ENCODE results near the gene EID2. TPM values are rescaled to one million over a fixed set of nuclear protein-coding genes. Genes with fewer than 3 reads are reported as not detected.

The EID2 gene
- total and polyA plus RNA-seq, 4 donors: 1.5 to 8.5 (median 4.5) TPM

DNA sequence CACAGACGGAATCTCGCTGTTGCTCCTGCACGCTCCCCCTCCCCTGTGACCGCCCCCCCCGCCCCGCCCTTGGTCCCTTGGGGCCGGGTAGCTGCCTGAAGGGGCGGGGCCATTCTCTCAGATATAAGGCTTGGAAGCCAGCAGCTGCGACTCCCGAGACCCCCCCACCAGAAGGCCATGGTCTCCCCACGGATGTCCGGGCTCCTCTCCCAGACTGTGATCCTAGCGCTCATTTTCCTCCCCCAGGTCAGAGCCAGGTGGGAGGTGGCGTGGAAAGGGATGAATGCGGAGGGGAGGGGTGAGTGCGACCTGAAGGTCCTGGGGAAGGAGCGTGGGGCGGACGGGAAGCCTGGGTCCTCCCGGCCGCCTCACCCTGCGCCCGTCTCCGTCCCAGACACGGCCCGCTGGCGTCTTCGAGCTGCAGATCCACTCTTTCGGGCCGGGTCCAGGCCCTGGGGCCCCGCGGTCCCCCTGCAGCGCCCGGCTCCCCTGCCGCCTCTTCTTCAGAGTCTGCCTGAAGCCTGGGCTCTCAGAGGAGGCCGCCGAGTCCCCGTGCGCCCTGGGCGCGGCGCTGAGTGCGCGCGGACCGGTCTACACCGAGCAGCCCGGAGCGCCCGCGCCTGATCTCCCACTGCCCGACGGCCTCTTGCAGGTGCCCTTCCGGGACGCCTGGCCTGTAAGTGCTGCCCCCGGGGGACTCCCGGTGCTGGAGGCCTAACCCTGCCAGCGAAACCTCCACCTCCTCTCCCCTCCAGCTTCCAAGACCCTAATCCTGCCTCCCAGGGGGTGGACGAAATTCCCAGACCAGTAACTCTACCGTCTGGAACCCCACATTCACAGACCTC is 40.9 kb downstream of the EID2 start, which contains the start of gene DLL3:
DLL3 (plus strand) TSS at position 150 of the 845 bp plus-strand sequence; CDS start at position 178, 28 bp downstream.
- DNase-seq (ENCODE audit: low spot score): no peak
- 4% methylated on average over 60 of the region's 60 CpGs for WGBS
- no peak within 1 kb of the TSS for H3K9ac ChIP-seq (ENCODE audit: low read depth in 1 of 2, low read length in 2 of 2)

GRCh38 chr19:39497996-39498797 is 41.8 kb downstream of the EID2 start:
- H3K9ac ChIP-seq (ENCODE audit: low read depth in 1 of 2, low read length in 2 of 2): no peak overlapping the region
- H3K27ac ChIP-seq (ENCODE audit: low read depth in 1 of 2, low read length in 2 of 2): no peak overlapping the region
- peak overlapping the region in 1 of 3 donors; percentile 0 for H3K4me3 ChIP-seq (ENCODE audit: low read depth in 1 of 3, low read length in 3 of 3)
- peaks cover under 1 to 8% (median 4%) of the 10 kb centered on the region in 4 donors for H3K27me3 ChIP-seq (ENCODE audit: control insufficient read depth in 4 of 4, insufficient read depth in 4 of 4, low read length in 3 of 4)
- no peaks in the 10 kb centered on the region for H3K9me3 ChIP-seq (ENCODE audit: control insufficient read depth in 4 of 4, low read length in 3 of 4)
- TF ChIP-seq RAD21 (IDR thresholded peaks at IDR 0.05) (peak in 1 of 2 donors; percentile 13), SP1 (IDR thresholded peaks at IDR 0.05) (no peak)
- TF ChIP-seq, protein P1, sequence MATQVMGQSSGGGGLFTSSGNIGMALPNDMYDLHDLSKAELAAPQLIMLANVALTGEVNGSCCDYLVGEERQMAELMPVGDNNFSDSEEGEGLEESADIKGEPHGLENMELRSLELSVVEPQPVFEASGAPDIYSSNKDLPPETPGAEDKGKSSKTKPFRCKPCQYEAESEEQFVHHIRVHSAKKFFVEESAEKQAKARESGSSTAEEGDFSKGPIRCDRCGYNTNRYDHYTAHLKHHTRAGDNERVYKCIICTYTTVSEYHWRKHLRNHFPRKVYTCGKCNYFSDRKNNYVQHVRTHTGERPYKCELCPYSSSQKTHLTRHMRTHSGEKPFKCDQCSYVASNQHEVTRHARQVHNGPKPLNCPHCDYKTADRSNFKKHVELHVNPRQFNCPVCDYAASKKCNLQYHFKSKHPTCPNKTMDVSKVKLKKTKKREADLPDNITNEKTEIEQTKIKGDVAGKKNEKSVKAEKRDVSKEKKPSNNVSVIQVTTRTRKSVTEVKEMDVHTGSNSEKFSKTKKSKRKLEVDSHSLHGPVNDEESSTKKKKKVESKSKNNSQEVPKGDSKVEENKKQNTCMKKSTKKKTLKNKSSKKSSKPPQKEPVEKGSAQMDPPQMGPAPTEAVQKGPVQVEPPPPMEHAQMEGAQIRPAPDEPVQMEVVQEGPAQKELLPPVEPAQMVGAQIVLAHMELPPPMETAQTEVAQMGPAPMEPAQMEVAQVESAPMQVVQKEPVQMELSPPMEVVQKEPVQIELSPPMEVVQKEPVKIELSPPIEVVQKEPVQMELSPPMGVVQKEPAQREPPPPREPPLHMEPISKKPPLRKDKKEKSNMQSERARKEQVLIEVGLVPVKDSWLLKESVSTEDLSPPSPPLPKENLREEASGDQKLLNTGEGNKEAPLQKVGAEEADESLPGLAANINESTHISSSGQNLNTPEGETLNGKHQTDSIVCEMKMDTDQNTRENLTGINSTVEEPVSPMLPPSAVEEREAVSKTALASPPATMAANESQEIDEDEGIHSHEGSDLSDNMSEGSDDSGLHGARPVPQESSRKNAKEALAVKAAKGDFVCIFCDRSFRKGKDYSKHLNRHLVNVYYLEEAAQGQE (IDR thresholded peaks at IDR 0.05): no peak
- no peaks in the 10 kb centered on the region for H3K36me3 ChIP-seq (ENCODE audit: control insufficient read depth in 4 of 4, insufficient read depth in 3 of 4, low read depth in 1 of 4, low read length in 3 of 4)
- H3K4me1 ChIP-seq (ENCODE audit: control insufficient read depth in 4 of 4, insufficient read depth in 4 of 4, low read length in 3 of 4): peaks cover 2 to 15% (median 9%) of the 10 kb centered on the region in 4 donors
- DNase-seq (ENCODE audit: low spot score): no peak
- WGBS: 3% methylated on average over 40 of the region's 40 CpGs

More for the DNA sequence above, 40.9 kb downstream of the EID2 start, which contains the start of gene DLL3:
- H3K4me3 ChIP-seq (ENCODE audit: low read depth in 1 of 3, low read length in 3 of 3): peak within 1 kb of the TSS in 1 of 3 donors; percentile 0
- H3K27ac ChIP-seq (ENCODE audit: low read depth in 1 of 2, low read length in 2 of 2): no peak within 1 kb of the TSS
- no peaks in the 10 kb centered on the region for H3K9me3 ChIP-seq (ENCODE audit: control insufficient read depth in 4 of 4, low read length in 3 of 4)
- TF ChIP-seq NR2F2 (IDR thresholded peaks at IDR 0.05) (no peak), HNF4G (IDR thresholded peaks at IDR 0.05) (no peak), SP1 (IDR thresholded peaks at IDR 0.05) (no peak), YY1 (IDR thresholded peaks at IDR 0.05) (no peak), JUND (IDR thresholded peaks at IDR 0.05) (no peak), GABPA (IDR thresholded peaks at IDR 0.05 in 1 of 2, conservative IDR thresholded peaks at IDR 0.05 in 1 of 2) (no peak), FOXA1 (IDR thresholded peaks at IDR 0.05) (no peak), HNF4A (conservative IDR thresholded peaks at IDR 0.05) (no peak)
- TF ChIP-seq, protein P2, sequence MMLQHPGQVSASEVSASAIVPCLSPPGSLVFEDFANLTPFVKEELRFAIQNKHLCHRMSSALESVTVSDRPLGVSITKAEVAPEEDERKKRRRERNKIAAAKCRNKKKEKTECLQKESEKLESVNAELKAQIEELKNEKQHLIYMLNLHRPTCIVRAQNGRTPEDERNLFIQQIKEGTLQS (IDR thresholded peaks at IDR 0.05): no peak
- TF ChIP-seq, protein P3, sequence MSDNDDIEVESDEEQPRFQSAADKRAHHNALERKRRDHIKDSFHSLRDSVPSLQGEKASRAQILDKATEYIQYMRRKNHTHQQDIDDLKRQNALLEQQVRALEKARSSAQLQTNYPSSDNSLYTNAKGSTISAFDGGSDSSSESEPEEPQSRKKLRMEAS (IDR thresholded peaks at IDR 0.05): no peak
- peaks cover 2 to 8% (median 6%) of the 10 kb centered on the region in 4 donors for H3K27me3 ChIP-seq (ENCODE audit: control insufficient read depth in 4 of 4, insufficient read depth in 4 of 4, low read length in 3 of 4)
- peaks cover 2 to 16% (median 9%) of the 10 kb centered on the region in 4 donors for H3K4me1 ChIP-seq (ENCODE audit: control insufficient read depth in 4 of 4, insufficient read depth in 4 of 4, low read length in 3 of 4)
- no peaks in the 10 kb centered on the region for H3K36me3 ChIP-seq (ENCODE audit: control insufficient read depth in 4 of 4, insufficient read depth in 3 of 4, low read depth in 1 of 4, low read length in 3 of 4)
